IMR-90 (cell line): Measurements from ENCODE around the gene BRD4.

ENCODE experiments used
- BHLHE40 ChIP-seq: fragments of 150-350 bp; IDR thresholded peaks from 2 replicates; pipeline ENCODE4 v1.6.1; 2016; ENCODE audit warnings: mild to moderate bottlenecking, low read depth, low read length
- CEBPB ChIP-seq: IDR thresholded peaks from 2 replicates; pipeline ENCODE4 v1.6.1; 2012; ENCODE audit warnings: low read depth, low read length, improper control_type of control experiment
- CTCF ChIP-seq: conservative IDR thresholded peaks from 2 replicates; pipeline ENCODE4 v1.5.1; 2012; ENCODE audit warnings: mild to moderate bottlenecking, low read depth, low read length, improper control_type of control experiment
- ELK1 ChIP-seq: fragments of 150-350 bp; IDR thresholded peaks from 2 replicates; pipeline ENCODE4 v1.6.1; 2016; ENCODE audit warnings: low read depth, mild to moderate bottlenecking, low read length, moderate library complexity, borderline replicate concordance
- FOS ChIP-seq: fragments of 150-350 bp; IDR thresholded peaks from 2 replicates; pipeline ENCODE4 v1.6.1; 2016; ENCODE audit warnings: low read depth, low read length
- MAFK ChIP-seq: IDR thresholded peaks from 2 replicates; pipeline ENCODE4 v1.6.1; 2012; ENCODE audit warnings: low read depth, low read length, improper control_type of control experiment
- MAZ ChIP-seq: IDR thresholded peaks from 2 replicates; pipeline ENCODE4 v1.6.1; 2012; ENCODE audit warnings: low read depth, mild to moderate bottlenecking, low read length, improper control_type of control experiment, moderate library complexity, borderline replicate concordance
- NFE2L2 ChIP-seq: fragments of 150-350 bp; IDR thresholded peaks from 2 replicates; pipeline ENCODE4 v1.6.1; 2016; ENCODE audit warnings: low read depth, mild to moderate bottlenecking, low read length
- POLR2A ChIP-seq: IDR thresholded peaks from 2 replicates; pipeline ENCODE4 v1.6.1; 2012; ENCODE audit warnings: mild to moderate bottlenecking, low read depth, low read length
- RAD21 ChIP-seq: IDR thresholded peaks from 2 replicates; pipeline ENCODE4 v1.6.1; 2012; ENCODE audit warnings: low read length, improper control_type of control experiment
- RCOR1 ChIP-seq: IDR thresholded peaks from 2 replicates; pipeline ENCODE4 v1.6.1; 2012; ENCODE audit warnings: mild to moderate bottlenecking, low read length, improper control_type of control experiment; ENCODE audit not compliant: insufficient replicate concordance
- RFX5 ChIP-seq: IDR thresholded peaks from 2 replicates; pipeline ENCODE4 v1.8.0; 2012; ENCODE audit warnings: low read depth, mild to moderate bottlenecking, low read length, moderate library complexity
- SMC3 ChIP-seq: fragments of 150-350 bp; IDR thresholded peaks from 2 replicates; pipeline ENCODE4 v1.6.1; 2016; ENCODE audit warnings: low read depth, mild to moderate bottlenecking, antibody characterized with exemption, low read length, moderate library complexity
- TF ChIP-seq, protein P1 (sequence below): fragments of 150-350 bp; IDR thresholded peaks from 2 replicates; pipeline ENCODE4 v1.6.1; 2017; ENCODE audit warnings: mild to moderate bottlenecking, antibody characterized with exemption, low read length, low read depth

DNA sequence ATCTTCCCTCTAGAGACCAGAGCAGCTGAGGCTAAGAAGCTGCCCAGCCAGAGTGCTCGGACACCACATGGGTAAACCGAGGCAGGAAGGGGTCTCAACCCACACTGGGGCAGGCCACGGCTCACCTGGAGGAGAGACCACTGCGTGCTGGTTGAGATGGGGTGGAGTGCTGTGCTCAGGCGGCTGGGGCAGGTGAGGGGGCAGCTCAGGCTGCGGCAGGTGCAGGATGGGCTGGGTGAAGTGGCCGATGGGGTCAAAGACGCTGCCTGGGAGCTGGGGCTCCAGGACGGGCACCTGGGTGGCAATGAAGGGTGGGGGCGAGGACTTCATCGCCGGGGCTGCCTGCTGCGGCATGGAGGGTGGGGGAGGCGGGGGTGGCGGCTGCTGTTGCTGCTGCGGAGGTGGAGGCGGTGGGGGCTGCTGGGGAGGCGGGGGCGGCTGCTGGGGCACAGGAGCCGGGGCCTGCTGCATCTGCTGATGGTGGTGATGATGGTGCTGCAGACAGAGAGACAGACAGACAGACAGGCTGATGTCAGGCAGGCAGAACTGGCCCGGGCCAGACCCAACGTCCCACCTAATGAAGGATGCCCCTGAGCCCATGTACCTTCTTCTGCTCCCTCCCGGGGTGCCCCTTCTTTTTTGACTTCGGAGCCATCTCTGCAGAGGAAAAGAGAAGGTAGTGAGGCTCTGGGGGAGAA is 88.1 kb downstream of the BRD4 start:
- TF ChIP-seq CTCF (no peak), SMC3 (no peak), BHLHE40 (no peak), CEBPB (no peak), POLR2A (no peak), RCOR1 (no peak), RAD21 (no peak), RFX5 (no peak), ELK1 (no peak), MAFK (no peak), NFE2L2 (no peak), FOS (no peak), MAZ (no peak)
- TF ChIP-seq, protein P1, sequence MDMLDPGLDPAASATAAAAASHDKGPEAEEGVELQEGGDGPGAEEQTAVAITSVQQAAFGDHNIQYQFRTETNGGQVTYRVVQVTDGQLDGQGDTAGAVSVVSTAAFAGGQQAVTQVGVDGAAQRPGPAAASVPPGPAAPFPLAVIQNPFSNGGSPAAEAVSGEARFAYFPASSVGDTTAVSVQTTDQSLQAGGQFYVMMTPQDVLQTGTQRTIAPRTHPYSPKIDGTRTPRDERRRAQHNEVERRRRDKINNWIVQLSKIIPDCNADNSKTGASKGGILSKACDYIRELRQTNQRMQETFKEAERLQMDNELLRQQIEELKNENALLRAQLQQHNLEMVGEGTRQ, result no peak
